Naive thymus-derived CD8-positive, alpha-beta T cell (primary cell): ENCODE results near the gene SPDYE1. TPM values are rescaled to one million over a fixed set of nuclear protein-coding genes. Genes with fewer than 3 reads are reported as not detected.
"Not testable (repeated sequence)": the region's sequence is repeated elsewhere in the genome, so short reads cannot be mapped to it uniquely, and the experiment has no call there.

ENCODE experiments used
- ATAC-seq, 2 donors: fragments of 150-1000 bp; cut with Tn5 transposase in 1 of 2; sonication (Bioruptor Pico), chemical (Tn5 transposase) in 1 of 2; 1 replicate in 1 of 2; 2 replicates in 1 of 2; pipeline ENCODE4 v1.10.0; 2021; ENCODE audit warnings: mild to moderate bottlenecking in 2 of 2, moderate library complexity in 2 of 2
- POLR2A ChIA-PET: fragments of 350-600 bp; sonication (Branson Sonifier 250); formaldehyde crosslinking; loops from one replicate; lab custom pipeline; 2021; ENCODE audit warnings: antibody characterized with exemption; lab: Charles Lee
- DNase-seq, 10 donors: peaks; one replicate each; pipeline versions ENCODE4 v3.0.0 to v3.0.0-alpha.2; 2020 to 2022
- H3K27ac Mint-ChIP-seq, 10 donors: one replicate each; pipeline ENCODE4 v1.8.0; 2020 to 2022; ENCODE audit warnings: mild to moderate bottlenecking in 10 of 10, mixed read lengths in 10 of 10, moderate library complexity in 4 of 10, inconsistent platforms in 1 of 10
- H3K27me3 Mint-ChIP-seq, 5 donors: one replicate each; pipeline ENCODE4 v1.8.0; 2021 to 2022; ENCODE audit warnings: mixed read lengths in 5 of 5
- H3K36me3 Mint-ChIP-seq, 3 donors: one replicate each; pipeline ENCODE4 v1.8.0; 2020 to 2022; ENCODE audit warnings: mixed read lengths in 3 of 3, mild to moderate bottlenecking in 2 of 3, inconsistent platforms in 1 of 3
- H3K4me1 Mint-ChIP-seq, 4 donors: one replicate each; pipeline ENCODE4 v1.8.0; 2021 to 2022; ENCODE audit warnings: mixed read lengths in 4 of 4
- H3K4me3 Mint-ChIP-seq, 10 donors: one replicate each; pipeline ENCODE4 v1.8.0; 2020 to 2022; ENCODE audit warnings: mild to moderate bottlenecking in 10 of 10, mixed read lengths in 10 of 10, moderate library complexity in 6 of 10, inconsistent platforms in 1 of 10
- H3K9me3 Mint-ChIP-seq, 9 donors: one replicate each; pipeline ENCODE4 v1.8.0; 2020 to 2022; ENCODE audit warnings: mixed read lengths in 9 of 9, mild to moderate bottlenecking in 3 of 9, inconsistent platforms in 1 of 9, moderate library complexity in 1 of 9
- polyA plus RNA-seq, 3 donors: library from polyadenylated mRNA; unstranded; fragments of 300-500 nt; fragmentation: Illumina TruSeq; gene quantifications; one replicate each; pipeline ENCODE4 v1.2.3, GENCODE V29; 2021
- total RNA-seq, 8 experiments: library from RNA in 2 of 8; stranded (reverse) in 2 of 8; gene quantifications; one replicate each; pipeline ENCODE4 v1.2.3 and lab custom pipeline; 2021 to 2026

Gene SPDYE1, protein sequence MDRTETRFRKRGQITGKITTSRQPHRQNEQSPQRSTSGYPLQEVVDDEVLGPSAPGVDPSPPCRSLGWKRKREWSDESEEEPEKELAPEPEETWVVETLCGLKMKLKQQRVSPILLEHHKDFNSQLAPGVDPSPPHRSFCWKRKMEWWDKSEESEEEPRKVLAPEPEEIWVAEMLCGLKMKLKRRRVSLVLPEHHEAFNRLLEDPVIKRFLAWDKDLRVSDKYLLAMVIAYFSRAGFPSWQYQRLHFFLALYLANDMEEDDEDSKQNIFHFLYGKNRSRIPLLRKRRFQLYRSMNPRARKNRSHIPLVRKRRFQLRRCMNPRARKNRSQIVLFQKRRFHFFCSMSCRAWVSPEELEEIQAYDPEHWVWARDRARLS
- total RNA-seq (not detected), polyA plus RNA-seq (under 1 TPM in 2 of 3 donors, not detected in 1; 0.12 to 0.14 TPM), total RNA-seq (lab: John Stamatoyannopoulos, UW) (0 to 0.17 (median 0) reads per million in 6 experiments)

GRCh38 chr7:43997532-43997931, at the start of gene SPDYE1:
SPDYE1 (plus strand) TSS chr7:43997897; CDS start chr7:43999950, 2,053 bp downstream.
- H3K27me3 Mint-ChIP-seq, H3K9me3 Mint-ChIP-seq, H3K4me3 Mint-ChIP-seq, ATAC-seq, H3K4me1 Mint-ChIP-seq, H3K36me3 Mint-ChIP-seq, H3K27ac Mint-ChIP-seq, POLR2A ChIA-PET, DNase-seq: not testable (repeated sequence)

GRCh38 chr7:43952028-43952427, 45.7 kb upstream of the SPDYE1 start:
- no peaks in the 10 kb centered on the region for H3K9me3 Mint-ChIP-seq
- no peak for DNase-seq
- ATAC-seq = no peak
- no peaks in the 10 kb centered on the region for H3K27me3 Mint-ChIP-seq
- POLR2A ChIA-PET = no interaction called here
- H3K36me3 Mint-ChIP-seq = peaks cover 0 to 45% (median 13%) of the 10 kb centered on the region in 3 donors
- H3K4me1 Mint-ChIP-seq = peaks cover 8 to 13% (median 10%) of the 10 kb centered on the region in 4 donors
- H3K27ac Mint-ChIP-seq = peak overlapping the region in 1 of 10 donors; percentile 47
- no peak overlapping the region for H3K4me3 Mint-ChIP-seq

GRCh38 chr7:43953071-43953470, 44.6 kb upstream of the SPDYE1 start:
- no peak for DNase-seq
- Mint-ChIP-seq H3K36me3 (peaks cover 0 to 39% (median 3%) of the 10 kb centered on the region in 3 donors), H3K4me1 (peaks cover 8 to 13% (median 10%) of the 10 kb centered on the region in 4 donors), H3K4me3 (no peak overlapping the region), H3K27me3 (no peaks in the 10 kb centered on the region), H3K9me3 (no peaks in the 10 kb centered on the region), H3K27ac (peak overlapping the region in 4 of 10 donors; percentile 17 to 69 (median 66))
- ATAC-seq = no peak
- POLR2A ChIA-PET = no interaction called here

DNA sequence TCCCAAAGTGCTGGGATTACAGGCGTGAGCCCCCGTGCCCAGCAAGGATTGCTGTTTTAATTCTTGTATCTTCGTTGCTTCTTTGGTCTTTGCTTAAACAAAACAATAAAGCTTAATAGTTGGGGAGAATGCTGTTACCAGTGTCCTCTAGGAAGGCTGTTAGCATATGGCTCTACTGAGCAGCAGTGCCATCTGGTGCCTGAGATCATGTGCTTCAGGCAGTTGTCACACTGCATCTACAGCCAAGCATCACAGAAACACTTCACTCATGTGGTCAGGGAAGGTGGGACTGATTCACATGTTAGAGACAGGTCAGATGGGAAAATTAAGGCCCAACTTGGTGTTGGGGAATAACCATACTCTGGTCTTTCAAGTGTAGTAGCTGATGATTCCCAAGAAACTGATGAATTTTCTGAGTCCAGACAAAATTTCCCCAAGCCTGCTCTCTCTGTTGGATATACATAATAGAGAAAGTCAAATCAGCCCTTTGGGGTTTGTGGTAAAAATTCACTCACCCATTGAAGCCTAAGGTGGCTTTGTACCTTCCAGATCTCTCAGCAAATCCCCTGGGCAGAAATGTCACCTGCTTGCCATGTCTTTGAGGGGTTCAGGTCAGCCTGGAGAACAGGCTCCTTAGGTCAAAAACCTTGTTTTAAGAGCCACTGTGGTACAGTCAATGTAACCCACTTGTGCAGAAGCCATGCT, 43.0 kb upstream of the SPDYE1 start:
- ATAC-seq = peak; percentile 47 to 53
- no peaks in the 10 kb centered on the region for H3K9me3 Mint-ChIP-seq
- H3K27ac Mint-ChIP-seq = peak overlapping the region in 3 of 10 donors; percentile 7 to 57 (median 14)
- H3K36me3 Mint-ChIP-seq = peaks cover 0 to 33% (median 7%) of the 10 kb centered on the region in 3 donors
- H3K4me3 Mint-ChIP-seq = no peak overlapping the region
- no peak for DNase-seq
- H3K4me1 Mint-ChIP-seq = peaks cover 8 to 13% (median 10%) of the 10 kb centered on the region in 4 donors
- no peaks in the 10 kb centered on the region for H3K27me3 Mint-ChIP-seq
- POLR2A ChIA-PET = no interaction called here

DNA sequence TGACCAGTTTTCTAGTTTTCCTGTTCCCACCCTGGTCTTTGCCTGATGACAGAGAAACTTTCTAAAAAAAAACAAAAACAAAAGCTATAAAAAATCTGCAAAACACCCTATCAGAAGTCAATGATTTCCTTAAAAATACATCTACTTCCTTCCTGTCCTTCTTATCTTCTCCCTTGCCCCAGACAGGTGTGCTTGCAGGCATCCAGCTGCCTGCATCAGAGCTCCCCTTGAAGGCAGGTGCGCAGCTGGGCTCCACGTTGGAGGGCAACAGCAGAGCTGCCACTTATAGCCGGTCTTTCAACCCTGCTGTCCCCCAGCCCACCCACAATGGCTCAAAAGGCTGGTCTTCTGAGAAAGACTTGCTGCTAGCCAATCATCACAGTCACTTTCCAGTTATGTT, 41.7 kb upstream of the SPDYE1 start:
- no peaks in the 10 kb centered on the region for H3K9me3 Mint-ChIP-seq
- ATAC-seq (no peak), DNase-seq (no peak)
- peaks cover 8 to 15% (median 10%) of the 10 kb centered on the region in 4 donors for H3K4me1 Mint-ChIP-seq
- POLR2A ChIA-PET = interaction anchor here (0.6 kb wide), 1 partner anchor 29 kb away, joined by 3 read pairs; no protein-coding TSS in a partner anchor
- peak overlapping the region in 1 of 10 donors; percentile 2 for H3K4me3 Mint-ChIP-seq
- peak overlapping the region in 9 of 10 donors; percentile 20 to 93 (median 48) for H3K27ac Mint-ChIP-seq
- peaks cover 0 to 27% (median 16%) of the 10 kb centered on the region in 3 donors for H3K36me3 Mint-ChIP-seq
- no peaks in the 10 kb centered on the region for H3K27me3 Mint-ChIP-seq

GRCh38 chr7:43960933-43961332, 36.8 kb upstream of the SPDYE1 start:
- Mint-ChIP-seq H3K4me1 (peaks cover 5 to 8% (median 6%) of the 10 kb centered on the region in 4 donors), H3K27me3 (no peaks in the 10 kb centered on the region), H3K9me3 (no peaks in the 10 kb centered on the region), H3K27ac (no peak overlapping the region), H3K4me3 (no peak overlapping the region), H3K36me3 (peaks cover 0 to 15% (median 9%) of the 10 kb centered on the region in 3 donors)
- DNase-seq = no peak
- POLR2A ChIA-PET = no interaction called here
- no peak for ATAC-seq

DNA sequence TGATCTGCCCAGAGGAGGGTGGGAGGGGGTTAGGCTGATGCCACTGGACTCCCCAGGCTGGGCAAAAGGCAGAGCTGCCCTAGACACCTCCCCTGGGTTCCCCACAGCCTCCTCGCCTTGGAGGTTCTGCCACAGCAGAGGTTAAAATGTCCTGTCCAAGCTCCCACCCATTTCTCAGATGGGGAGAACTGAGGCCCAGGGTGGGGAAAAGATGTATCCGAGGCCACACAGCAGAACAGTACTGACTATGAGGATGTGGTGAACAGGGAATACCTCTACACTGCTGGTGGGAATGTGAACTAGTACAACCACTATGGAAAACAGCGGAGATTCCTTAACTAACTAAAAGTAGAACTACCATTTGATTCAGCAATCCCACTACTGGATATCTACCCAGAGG, 31.3 kb upstream of the SPDYE1 start:
- H3K36me3 Mint-ChIP-seq, ATAC-seq, H3K9me3 Mint-ChIP-seq, H3K4me3 Mint-ChIP-seq, H3K27me3 Mint-ChIP-seq, H3K27ac Mint-ChIP-seq, H3K4me1 Mint-ChIP-seq, POLR2A ChIA-PET, DNase-seq: not testable (repeated sequence)

DNA sequence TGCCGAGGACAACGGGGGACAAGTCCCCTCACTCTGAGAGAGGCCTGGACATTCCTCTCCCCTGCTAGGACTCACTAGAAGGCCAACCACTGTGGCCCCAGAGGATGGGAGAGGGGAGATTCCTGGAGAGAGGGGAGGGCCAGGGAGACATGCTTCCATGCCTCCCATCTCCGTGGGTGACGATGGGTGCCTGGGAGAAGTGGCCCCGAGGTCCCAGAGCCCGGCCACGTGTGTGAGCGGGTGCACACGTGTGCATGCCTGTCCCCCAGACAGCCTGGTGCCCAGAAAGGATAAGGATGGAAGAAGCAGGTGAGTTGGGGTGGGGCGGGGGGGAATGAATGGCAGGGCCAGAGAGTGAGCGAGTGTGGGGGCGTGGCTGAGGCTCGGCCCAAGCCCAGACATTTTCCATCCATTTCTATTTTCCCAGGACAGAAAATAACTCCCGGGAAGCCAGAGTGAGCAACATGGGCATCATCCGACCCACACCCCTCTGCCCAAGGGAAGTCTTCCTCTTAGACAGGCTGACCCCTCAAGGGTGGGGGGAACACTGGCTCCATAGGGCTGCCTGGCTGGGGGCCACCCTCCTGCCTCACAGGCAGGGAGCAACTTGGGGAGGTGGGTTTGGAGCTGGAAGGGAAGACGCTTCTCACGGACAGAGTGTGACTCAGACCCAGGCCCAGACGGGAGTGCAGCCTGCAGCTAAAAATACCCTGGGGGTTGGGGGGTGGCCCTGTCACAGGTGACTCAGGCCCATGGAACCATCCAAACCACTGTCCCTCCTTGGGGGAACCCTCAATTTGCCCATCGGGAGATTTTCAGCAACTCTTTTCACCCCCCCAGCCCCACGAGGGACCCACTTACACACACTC, 29.3 kb upstream of the SPDYE1 start:
- H3K27ac Mint-ChIP-seq, H3K4me1 Mint-ChIP-seq, H3K27me3 Mint-ChIP-seq, ATAC-seq, H3K4me3 Mint-ChIP-seq, POLR2A ChIA-PET, DNase-seq, H3K9me3 Mint-ChIP-seq, H3K36me3 Mint-ChIP-seq: not testable (repeated sequence)

DNA sequence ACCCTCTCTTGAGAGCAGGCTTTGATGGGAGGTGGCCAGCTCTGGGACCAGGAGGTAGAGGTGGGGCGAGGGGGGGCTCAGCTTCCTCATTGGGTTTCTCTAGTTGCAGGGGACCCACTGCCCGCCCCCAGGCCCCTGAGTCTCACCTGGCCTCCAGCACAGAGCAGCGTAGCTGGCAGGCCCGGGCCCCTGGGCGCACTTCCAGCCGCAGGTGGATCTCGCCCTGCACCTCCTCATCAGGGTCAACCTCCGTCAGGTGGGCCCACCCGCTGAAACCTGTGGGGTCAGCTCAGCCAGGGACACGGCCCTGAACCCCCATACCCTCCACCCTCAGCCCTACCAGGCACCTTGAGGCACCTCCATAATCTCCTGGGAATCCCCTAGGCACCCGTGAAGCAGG, 28.1 kb upstream of the SPDYE1 start:
- H3K9me3 Mint-ChIP-seq, H3K27me3 Mint-ChIP-seq, DNase-seq, H3K4me1 Mint-ChIP-seq, ATAC-seq, H3K27ac Mint-ChIP-seq, H3K36me3 Mint-ChIP-seq, POLR2A ChIA-PET, H3K4me3 Mint-ChIP-seq: not testable (repeated sequence)

GRCh38 chr7:43970698-43971097, 27.0 kb upstream of the SPDYE1 start:
- H3K9me3 Mint-ChIP-seq, H3K4me3 Mint-ChIP-seq, H3K4me1 Mint-ChIP-seq, H3K27me3 Mint-ChIP-seq, H3K36me3 Mint-ChIP-seq, ATAC-seq, POLR2A ChIA-PET, H3K27ac Mint-ChIP-seq, DNase-seq: not testable (repeated sequence)

DNA sequence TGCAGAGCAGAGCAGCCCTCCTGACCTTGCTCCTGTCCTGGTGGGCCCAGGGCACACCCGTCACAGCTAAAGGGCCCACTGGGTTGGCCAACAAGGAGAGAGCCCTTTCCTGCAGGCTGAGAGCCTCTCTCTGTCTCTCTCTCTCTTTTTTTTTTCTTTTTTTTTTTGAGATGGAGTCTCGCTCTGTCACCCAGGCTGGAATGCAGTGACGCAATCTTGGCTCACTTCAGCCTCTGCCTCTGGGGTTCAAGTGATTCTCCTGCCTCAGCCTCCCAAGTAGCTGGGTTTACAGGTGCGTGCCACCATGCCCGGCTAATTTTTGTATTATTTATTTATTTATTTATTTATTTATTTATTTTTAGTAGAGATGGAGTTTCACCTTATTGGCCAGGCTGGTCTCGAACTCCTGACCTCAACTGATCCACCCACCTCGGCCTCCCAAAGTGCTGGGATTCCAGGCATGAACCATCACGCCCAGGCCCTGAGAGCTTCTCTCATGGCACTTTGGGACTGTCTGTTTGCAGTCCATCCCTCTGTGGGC, 23.6 kb upstream of the SPDYE1 start:
- H3K9me3 Mint-ChIP-seq, H3K4me3 Mint-ChIP-seq, H3K27me3 Mint-ChIP-seq, POLR2A ChIA-PET, H3K4me1 Mint-ChIP-seq, H3K36me3 Mint-ChIP-seq, ATAC-seq, DNase-seq: not testable (repeated sequence)
- peak overlapping the region in 1 of 10 donors; percentile 64 for H3K27ac Mint-ChIP-seq

DNA sequence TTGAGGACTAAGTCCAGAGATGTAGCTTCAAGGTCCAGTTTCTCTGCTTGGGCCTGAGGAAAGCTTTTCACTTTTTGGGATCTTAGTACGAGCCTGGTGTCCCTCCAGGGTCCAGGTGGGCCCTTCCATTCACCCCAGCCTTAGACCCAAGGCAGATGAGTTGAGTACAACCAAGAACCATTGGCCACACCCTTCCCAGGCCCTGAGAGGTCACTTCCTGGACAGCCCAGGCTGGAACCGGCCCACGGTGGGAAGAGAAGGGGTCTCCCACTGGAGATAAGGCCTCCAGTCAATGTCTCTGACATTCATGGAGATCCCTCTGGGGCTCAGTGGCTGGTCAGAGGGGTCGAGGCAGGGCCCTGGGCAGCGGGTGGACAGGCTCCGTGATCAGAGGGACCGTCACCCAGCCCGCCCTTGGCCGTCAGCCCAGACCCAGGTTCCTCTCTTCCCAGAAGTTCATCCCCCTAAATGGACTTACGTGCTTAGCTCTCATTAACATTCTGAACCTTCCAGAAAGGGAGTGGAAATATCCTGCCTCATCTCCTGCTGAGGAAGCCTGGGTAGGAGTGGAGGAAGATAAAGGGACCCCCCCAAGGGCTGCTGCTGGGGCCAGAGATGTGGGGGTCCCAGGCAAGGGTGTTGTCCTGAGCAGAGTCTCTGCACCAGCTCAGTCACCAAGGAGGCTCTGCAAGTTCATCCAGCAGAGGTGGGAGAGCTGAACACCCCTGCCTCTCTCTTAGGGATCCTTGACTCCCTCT, 22.8 kb upstream of the SPDYE1 start:
- POLR2A ChIA-PET, ATAC-seq, H3K27ac Mint-ChIP-seq, H3K27me3 Mint-ChIP-seq, H3K4me3 Mint-ChIP-seq, H3K9me3 Mint-ChIP-seq, DNase-seq, H3K4me1 Mint-ChIP-seq, H3K36me3 Mint-ChIP-seq: not testable (repeated sequence)
